GM23338 (cell line): ENCODE measurements around the gene JPH4. TPM values are rescaled to one million over a fixed set of nuclear protein-coding genes. Genes with fewer than 3 reads are reported as not detected.

Experiments used
- ATAC-seq: fragments of 200-7000 bp; cut with Tn5 transposase; 3 replicates; pipeline ENCODE4 v1.9.1; 2020
- DNase-seq: peaks from one replicate; pipeline ENCODE4 v3.0.0-alpha.2; 2015; ENCODE audit warnings: low spot score
- H2AFZ ChIP-seq: fragments of 200-600 bp; sonication (generic); 2 replicates; pipeline ENCODE4 v1.8.0; 2016; ENCODE audit warnings: antibody characterized with exemption, mild to moderate bottlenecking, moderate library complexity
- H3F3A ChIP-seq: fragments of 200-600 bp; sonication (generic); replicated peaks from 2 replicates; pipeline ENCODE4 v1.8.0; 2017; ENCODE audit warnings: antibody characterized with exemption, mixed run types, low read depth
- H3K27ac ChIP-seq: fragments of 200-600 bp; sonication (generic); 2 replicates; pipeline ENCODE4 v1.6.1; 2016; ENCODE audit warnings: low read depth
- H3K27me3 ChIP-seq: fragments of 200-600 bp; sonication (generic); 2 replicates; pipeline ENCODE4 v1.8.0; 2016; ENCODE audit warnings: mild to moderate bottlenecking, mixed run types, moderate library complexity; ENCODE audit not compliant: insufficient read depth
- H3K36me3 ChIP-seq: fragments of 200-600 bp; sonication (generic); 2 replicates; pipeline ENCODE4 v1.8.0; 2016; ENCODE audit warnings: mild to moderate bottlenecking; ENCODE audit not compliant: insufficient read depth
- H3K4me1 ChIP-seq: fragments of 200-600 bp; sonication (generic); 2 replicates; pipeline ENCODE4 v1.8.0; 2016; ENCODE audit warnings: mild to moderate bottlenecking, moderate library complexity; ENCODE audit not compliant: insufficient read depth
- H3K4me2 ChIP-seq: fragments of 200-600 bp; sonication (generic); 2 replicates; pipeline ENCODE4 v1.7.1; 2017; ENCODE audit warnings: mixed run types
- H3K4me3 ChIP-seq: fragments of 200-600 bp; sonication (generic); 2 replicates; pipeline ENCODE4 v1.6.1; 2016; ENCODE audit warnings: mixed run types
- H3K79me2 ChIP-seq: fragments of 200-600 bp; sonication (generic); replicated peaks from 2 replicates; pipeline ENCODE4 v1.8.0; 2017; ENCODE audit warnings: mild to moderate bottlenecking; ENCODE audit not compliant: insufficient read depth
- H3K9me2 ChIP-seq: fragments of 200-600 bp; sonication (generic); 2 replicates; pipeline ENCODE4 v1.8.0; 2017; ENCODE audit not compliant: insufficient read depth
- H4K20me1 ChIP-seq: fragments of 200-600 bp; sonication (generic); replicated peaks from 2 replicates; pipeline ENCODE4 v1.8.0; 2017; ENCODE audit warnings: mild to moderate bottlenecking; ENCODE audit not compliant: insufficient read depth
- H3K27ac Mint-ChIP-seq: 2 replicates; pipeline ENCODE4 v1.8.0; 2020; ENCODE audit warnings: inconsistent platforms, mild to moderate bottlenecking, moderate library complexity, mixed read lengths
- H3K27me3 Mint-ChIP-seq: 3 replicates; pipeline ENCODE4 v1.8.0; 2022; ENCODE audit warnings: low read depth, mild to moderate bottlenecking, moderate library complexity, mixed read lengths, inconsistent platforms; ENCODE audit not compliant: insufficient read depth, poor library complexity
- H3K36me3 Mint-ChIP-seq: 3 replicates; pipeline ENCODE4 v1.8.0; 2021; ENCODE audit warnings: low read depth, mild to moderate bottlenecking, inconsistent platforms, moderate library complexity, mixed read lengths
- H3K4me1 Mint-ChIP-seq: 3 replicates; pipeline ENCODE4 v1.8.0; 2020; ENCODE audit warnings: mild to moderate bottlenecking, inconsistent platforms, mixed read lengths
- H3K4me3 Mint-ChIP-seq: 3 replicates; pipeline ENCODE4 v1.8.0; 2021; ENCODE audit warnings: moderate library complexity, mild to moderate bottlenecking, inconsistent platforms, mixed read lengths
- H3K9me3 Mint-ChIP-seq: 3 replicates; pipeline ENCODE4 v1.8.0; 2020; ENCODE audit warnings: moderate library complexity, mild to moderate bottlenecking, inconsistent platforms, mixed read lengths
- EZH2 ChIP-seq: fragments of 200-600 bp; sonication (generic); IDR thresholded peaks from one replicate; pipeline ENCODE4 v1.8.0; 2017; ENCODE audit warnings: antibody characterized with exemption, mild to moderate bottlenecking, low read depth; ENCODE audit not compliant: unreplicated experiment
- JUNB ChIP-seq: IDR thresholded peaks from one replicate; pipeline ENCODE4 v1.6.1; 2016; ENCODE audit warnings: antibody characterized with exemption; ENCODE audit not compliant: unreplicated experiment
- NANOG ChIP-seq: IDR thresholded peaks from 2 replicates; pipeline ENCODE4 v1.6.1; 2016; ENCODE audit warnings: antibody characterized with exemption, borderline replicate concordance
- POLR2AphosphoS5 ChIP-seq: IDR thresholded peaks from 2 replicates; pipeline ENCODE4 v1.6.1; 2016; ENCODE audit warnings: antibody characterized with exemption, low read depth
- STAT1 ChIP-seq: IDR thresholded peaks from one replicate; pipeline ENCODE4 v1.6.1; 2016; ENCODE audit warnings: antibody characterized with exemption; ENCODE audit not compliant: unreplicated experiment
- ZNF331 ChIP-seq: fragments of 250-450 bp; sonication (Bioruptor Pico); IDR thresholded peaks from 2 replicates; pipeline ENCODE4 v1.5.0; 2020; ENCODE audit warnings: low read depth, mild to moderate bottlenecking, moderate library complexity
- ZNF462 ChIP-seq: fragments of 250-450 bp; sonication (Bioruptor Pico); IDR thresholded peaks from 2 replicates; pipeline ENCODE4 v1.5.0; 2020; ENCODE audit warnings: mild to moderate bottlenecking, moderate library complexity
- polyA plus RNA-seq: library from polyadenylated mRNA; unstranded; fragments of >200 nt; fragmentation: Nextera tagmentation; extraction: Ambion mirVana; gene quantifications from 2 replicates; pipeline ENCODE4 v1.2.1, GENCODE V29; 2016
- total RNA-seq: library from RNA; depleted of rRNA; stranded (reverse); fragments of >200 nt; shearing (Covaris generic); gene quantifications from 2 replicates; pipeline ENCODE4 v1.2.3, GENCODE V29; 2014
- TF ChIP-seq, protein P1 (sequence below), 2 experiments: fragments of 200-600 bp in 1 of 2; sonication (generic) in 1 of 2; conservative IDR thresholded peaks; 2 replicates each; pipeline versions ENCODE4 v1.5.1 to v1.6.1; 2016 to 2017; ENCODE audit warnings: antibody characterized with exemption in 2 of 2, low read depth in 2 of 2, mild to moderate bottlenecking in 2 of 2, moderate library complexity in 1 of 2

The JPH4 gene
- total and polyA plus RNA-seq, 2 experiments from 2014 or later: 11.0 to 29.9 TPM

- H3K27ac Mint-ChIP-seq: no peak overlapping the region
- DNase-seq: no peak
- TF ChIP-seq JUNB: no peak
- TF ChIP-seq ZNF331: no peak
- TF ChIP-seq ZNF462 (CRISPR knock-in tag): no peak
- peaks cover 8% of the 10 kb centered on the region; the same call in 2 of the 3 replicates for H3K9me3 Mint-ChIP-seq
- Histone ChIP-seq H3K36me3 (no peaks in the 10 kb centered on the region), H3K4me3 (no peak overlapping the region), H3K4me1 (no peaks in the 10 kb centered on the region), H3K9me2 (peaks cover 8% of the 10 kb centered on the region; the same call in 1 of the 2 replicates), H3K4me2 (no peak overlapping the region), H3F3A (no peaks in the 10 kb centered on the region), H3K27ac (no peak overlapping the region), H3K79me2 (no peaks in the 10 kb centered on the region), H3K27me3 (no peaks in the 10 kb centered on the region), H4K20me1 (no peaks in the 10 kb centered on the region), H2AFZ (no peak overlapping the region)
- H3K4me3 Mint-ChIP-seq: no peak overlapping the region
- peaks cover 7% of the 10 kb centered on the region for H3K4me1 Mint-ChIP-seq
- ATAC-seq: no peak
- peaks cover 1% of the 10 kb centered on the region for H3K27me3 Mint-ChIP-seq
- H3K36me3 Mint-ChIP-seq: no peaks in the 10 kb centered on the region; the same call in 2 of the 3 replicates
These were observed 33.8 kb upstream of the JPH4 start for GRCh38 chr14:23612354-23612732.

DNA sequence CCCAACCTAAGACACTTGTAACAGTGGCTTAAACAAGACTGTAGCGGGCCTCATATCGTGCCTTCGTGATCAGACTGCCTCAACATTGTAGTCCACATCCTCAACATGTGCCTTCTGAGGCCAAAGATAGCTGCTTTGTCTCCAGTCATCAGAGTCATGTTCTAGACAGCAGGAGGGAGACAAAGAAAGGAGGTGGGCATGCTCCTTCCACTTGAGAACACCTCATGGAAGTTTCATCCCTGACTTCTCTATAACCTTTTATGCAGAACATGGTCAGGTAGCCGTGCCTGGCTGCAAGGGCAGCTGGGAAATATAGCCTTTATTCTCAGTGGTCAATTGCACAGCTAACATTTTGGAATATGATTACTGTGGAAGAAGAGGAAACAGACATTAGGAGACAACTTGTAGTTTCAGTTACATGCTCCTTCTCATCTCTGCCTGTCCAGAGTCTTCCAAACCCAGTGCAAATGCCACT is 32.3 kb upstream of the JPH4 start:
- Mint-ChIP-seq H3K4me3 (no peak overlapping the region), H3K27me3 (peaks cover 1% of the 10 kb centered on the region), H3K9me3 (peaks cover 8% of the 10 kb centered on the region; the same call in 2 of the 3 replicates), H3K4me1 (peaks cover 7% of the 10 kb centered on the region), H3K36me3 (no peaks in the 10 kb centered on the region; the same call in 2 of the 3 replicates), H3K27ac (no peak overlapping the region)
- Histone ChIP-seq H3K36me3 (no peaks in the 10 kb centered on the region), H3K4me2 (no peak overlapping the region), H2AFZ (0 out of 2 replicates have a peak overlapping the region, but pooled peaks have one; percentile 18), H3K27me3 (no peaks in the 10 kb centered on the region), H3K9me2 (peaks cover 8% of the 10 kb centered on the region; the same call in 1 of the 2 replicates), H3F3A (no peaks in the 10 kb centered on the region), H3K4me3 (no peak overlapping the region), H4K20me1 (no peaks in the 10 kb centered on the region), H3K4me1 (no peaks in the 10 kb centered on the region), H3K79me2 (no peaks in the 10 kb centered on the region), H3K27ac (no peak overlapping the region)
- ATAC-seq (no peak), DNase-seq (no peak)
- TF ChIP-seq POLR2AphosphoS5: no peak
- TF ChIP-seq, protein P1, sequence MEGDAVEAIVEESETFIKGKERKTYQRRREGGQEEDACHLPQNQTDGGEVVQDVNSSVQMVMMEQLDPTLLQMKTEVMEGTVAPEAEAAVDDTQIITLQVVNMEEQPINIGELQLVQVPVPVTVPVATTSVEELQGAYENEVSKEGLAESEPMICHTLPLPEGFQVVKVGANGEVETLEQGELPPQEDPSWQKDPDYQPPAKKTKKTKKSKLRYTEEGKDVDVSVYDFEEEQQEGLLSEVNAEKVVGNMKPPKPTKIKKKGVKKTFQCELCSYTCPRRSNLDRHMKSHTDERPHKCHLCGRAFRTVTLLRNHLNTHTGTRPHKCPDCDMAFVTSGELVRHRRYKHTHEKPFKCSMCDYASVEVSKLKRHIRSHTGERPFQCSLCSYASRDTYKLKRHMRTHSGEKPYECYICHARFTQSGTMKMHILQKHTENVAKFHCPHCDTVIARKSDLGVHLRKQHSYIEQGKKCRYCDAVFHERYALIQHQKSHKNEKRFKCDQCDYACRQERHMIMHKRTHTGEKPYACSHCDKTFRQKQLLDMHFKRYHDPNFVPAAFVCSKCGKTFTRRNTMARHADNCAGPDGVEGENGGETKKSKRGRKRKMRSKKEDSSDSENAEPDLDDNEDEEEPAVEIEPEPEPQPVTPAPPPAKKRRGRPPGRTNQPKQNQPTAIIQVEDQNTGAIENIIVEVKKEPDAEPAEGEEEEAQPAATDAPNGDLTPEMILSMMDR (conservative IDR thresholded peaks at IDR 0.05; ENCODE audit: low read depth in 2 of 2): no peak
- no peak for TF ChIP-seq EZH2
- no peak for TF ChIP-seq STAT1
- TF ChIP-seq NANOG: no peak
